Neural progenitor cell (in vitro differentiated cells): ENCODE data around the gene GGTA1. TPM values are rescaled to one million over a fixed set of nuclear protein-coding genes. Genes with fewer than 3 reads are reported as not detected.

Source experiments
- DNase-seq: peaks from one replicate; pipeline ENCODE4 v3.0.0-alpha.2; 2016; ENCODE audit warnings: low spot score
- H2AFZ ChIP-seq: fragments of 200-600 bp; sonication (generic); replicated peaks from 2 replicates; pipeline ENCODE4 v1.6.1; 2016; ENCODE audit warnings: antibody characterized with exemption
- H3F3A ChIP-seq: fragments of 200-600 bp; sonication (generic); 2 replicates; pipeline ENCODE4 v1.6.1; 2016; ENCODE audit warnings: antibody characterized with exemption, low read depth
- H3K27ac ChIP-seq: fragments of 200-600 bp; sonication (generic); 2 replicates; pipeline ENCODE4 v1.5.1; 2016; ENCODE audit warnings: mild to moderate bottlenecking
- H3K27me3 ChIP-seq: fragments of 200-600 bp; sonication (generic); 2 replicates; pipeline ENCODE4 v1.6.1; 2016; ENCODE audit warnings: mild to moderate bottlenecking, moderate library complexity
- H3K36me3 ChIP-seq: fragments of 200-600 bp; sonication (generic); 2 replicates; pipeline ENCODE4 v1.5.1; 2016
- H3K4me1 ChIP-seq: fragments of 200-600 bp; sonication (generic); 2 replicates; pipeline ENCODE4 v1.6.1; 2016; ENCODE audit warnings: mixed run types
- H3K4me2 ChIP-seq: fragments of 200-600 bp; sonication (generic); 2 replicates; pipeline ENCODE4 v1.6.1; 2016
- H3K4me3 ChIP-seq: fragments of 200-600 bp; sonication (generic); 2 replicates; pipeline ENCODE4 v1.5.1; 2016
- H3K79me2 ChIP-seq: fragments of 200-600 bp; sonication (generic); 2 replicates; pipeline ENCODE4 v1.6.1; 2016; ENCODE audit warnings: low read depth
- H3K9ac ChIP-seq: fragments of 200-600 bp; sonication (generic); 2 replicates; pipeline ENCODE4 v1.6.1; 2016
- H3K9me3 ChIP-seq: fragments of 200-600 bp; sonication (generic); 2 replicates; pipeline ENCODE4 v1.5.1; 2016; ENCODE audit warnings: low read depth
- H4K20me1 ChIP-seq: fragments of 200-600 bp; sonication (generic); 2 replicates; pipeline ENCODE4 v1.6.1; 2016; ENCODE audit warnings: low read depth
- H3K27ac Mint-ChIP-seq: 3 replicates; pipeline ENCODE4 v1.8.0; 2021; ENCODE audit warnings: mixed read lengths
- H3K27me3 Mint-ChIP-seq: 2 replicates; pipeline ENCODE4 v1.8.0; 2022; ENCODE audit warnings: low read depth, mild to moderate bottlenecking, inconsistent platforms, moderate library complexity, mixed read lengths; ENCODE audit not compliant: insufficient read depth
- H3K36me3 Mint-ChIP-seq: 3 replicates; pipeline ENCODE4 v1.8.0; 2021; ENCODE audit warnings: mixed read lengths
- H3K4me1 Mint-ChIP-seq: 3 replicates; pipeline ENCODE4 v1.8.0; 2021; ENCODE audit warnings: mixed read lengths
- H3K4me3 Mint-ChIP-seq: 3 replicates; pipeline ENCODE4 v1.8.0; 2021; ENCODE audit warnings: mild to moderate bottlenecking, moderate library complexity, mixed read lengths
- H3K9me3 Mint-ChIP-seq: 3 replicates; pipeline ENCODE4 v1.8.0; 2020; ENCODE audit warnings: mixed read lengths
- EZH2 ChIP-seq: fragments of 200-600 bp; sonication (generic); IDR thresholded peaks from 2 replicates; pipeline ENCODE4 v1.6.1; 2017; ENCODE audit warnings: antibody characterized with exemption, mild to moderate bottlenecking, moderate library complexity
- EZH2phosphoT487 ChIP-seq: fragments of 200-600 bp; sonication (generic); IDR thresholded peaks from 2 replicates; pipeline ENCODE4 v1.6.1; 2017; ENCODE audit warnings: antibody characterized with exemption
- total RNA-seq: library from RNA; depleted of rRNA; stranded (reverse); fragments of >200 nt; gene quantifications from 2 replicates; pipeline ENCODE4 v1.2.3, GENCODE V29; 2015; ENCODE audit warnings: low replicate concordance
- TF ChIP-seq, protein P1 (sequence below): fragments of 200-600 bp; sonication (generic); IDR thresholded peaks from 2 replicates; pipeline ENCODE4 v1.5.1; 2017; ENCODE audit warnings: antibody characterized with exemption, mild to moderate bottlenecking

Gene GGTA1
- total RNA-seq, 1 donor from 2014 or later, result not detected

DNA sequence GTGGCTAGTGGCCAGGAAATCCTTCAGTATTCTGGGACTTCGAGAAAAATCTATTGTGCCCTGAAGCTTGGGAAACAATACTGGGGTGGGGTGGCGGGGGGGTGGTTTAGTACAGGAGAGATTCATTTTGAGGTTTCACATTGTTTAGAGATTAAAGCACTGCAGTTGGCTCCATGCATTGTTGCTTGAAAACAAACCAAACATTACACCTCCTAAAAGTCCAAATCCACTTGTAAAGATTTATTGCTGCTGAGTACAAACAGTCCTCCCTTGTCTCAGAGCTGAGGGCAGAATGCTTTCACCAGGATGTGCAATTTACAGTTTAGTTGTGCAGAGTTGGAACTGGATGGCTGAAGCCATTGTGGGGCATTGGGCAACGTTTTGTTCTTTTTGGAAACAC lies 49.4 kb downstream of the GGTA1 start:
- no peak overlapping the region for H3K4me3 Mint-ChIP-seq
- no peak for DNase-seq
- no peaks in the 10 kb centered on the region for H3K4me1 Mint-ChIP-seq
- Histone ChIP-seq H3K9ac (no peak overlapping the region), H3K36me3 (no peaks in the 10 kb centered on the region), H3F3A (peaks cover 8% of the 10 kb centered on the region), H3K79me2 (no peaks in the 10 kb centered on the region), H3K27ac (no peak overlapping the region), H3K4me3 (no peak overlapping the region), H3K4me2 (no peak overlapping the region), H3K27me3 (peaks cover 2% of the 10 kb centered on the region), H3K4me1 (peaks cover 17% of the 10 kb centered on the region), H3K9me3 (no peaks in the 10 kb centered on the region), H4K20me1 (no peaks in the 10 kb centered on the region), H2AFZ (no peak overlapping the region)
- H3K9me3 Mint-ChIP-seq, result peaks cover 2% of the 10 kb centered on the region
- H3K27ac Mint-ChIP-seq, result no peak overlapping the region
- no peaks in the 10 kb centered on the region for H3K36me3 Mint-ChIP-seq
- no peak for TF ChIP-seq EZH2
- TF ChIP-seq, protein P1, sequence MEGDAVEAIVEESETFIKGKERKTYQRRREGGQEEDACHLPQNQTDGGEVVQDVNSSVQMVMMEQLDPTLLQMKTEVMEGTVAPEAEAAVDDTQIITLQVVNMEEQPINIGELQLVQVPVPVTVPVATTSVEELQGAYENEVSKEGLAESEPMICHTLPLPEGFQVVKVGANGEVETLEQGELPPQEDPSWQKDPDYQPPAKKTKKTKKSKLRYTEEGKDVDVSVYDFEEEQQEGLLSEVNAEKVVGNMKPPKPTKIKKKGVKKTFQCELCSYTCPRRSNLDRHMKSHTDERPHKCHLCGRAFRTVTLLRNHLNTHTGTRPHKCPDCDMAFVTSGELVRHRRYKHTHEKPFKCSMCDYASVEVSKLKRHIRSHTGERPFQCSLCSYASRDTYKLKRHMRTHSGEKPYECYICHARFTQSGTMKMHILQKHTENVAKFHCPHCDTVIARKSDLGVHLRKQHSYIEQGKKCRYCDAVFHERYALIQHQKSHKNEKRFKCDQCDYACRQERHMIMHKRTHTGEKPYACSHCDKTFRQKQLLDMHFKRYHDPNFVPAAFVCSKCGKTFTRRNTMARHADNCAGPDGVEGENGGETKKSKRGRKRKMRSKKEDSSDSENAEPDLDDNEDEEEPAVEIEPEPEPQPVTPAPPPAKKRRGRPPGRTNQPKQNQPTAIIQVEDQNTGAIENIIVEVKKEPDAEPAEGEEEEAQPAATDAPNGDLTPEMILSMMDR, result no peak
- no peak for TF ChIP-seq EZH2phosphoT487
- peaks cover 6% of the 10 kb centered on the region for H3K27me3 Mint-ChIP-seq

DNA sequence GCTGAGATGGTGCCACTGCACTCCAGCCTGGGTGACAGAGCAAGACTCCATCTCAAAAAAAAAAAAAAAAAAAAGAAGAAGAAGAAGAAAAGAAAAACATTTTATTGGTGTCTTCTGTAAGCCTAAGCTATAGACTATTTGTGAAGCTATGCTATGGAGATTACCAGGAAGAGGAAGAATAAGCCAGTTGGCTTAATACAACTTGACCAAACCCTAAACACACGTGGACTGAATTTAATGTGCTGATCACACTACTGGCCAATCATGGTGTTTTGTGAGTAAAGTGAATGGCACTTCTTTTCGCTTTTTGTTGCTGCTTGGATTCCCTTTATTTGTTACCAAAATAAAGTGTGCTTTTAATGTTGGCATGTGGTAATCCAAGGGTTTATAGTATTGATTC lies 49.9 kb downstream of the GGTA1 start:
- H3K27ac ChIP-seq, result no peak overlapping the region
- H3K9me3 ChIP-seq, result no peaks in the 10 kb centered on the region
- no peaks in the 10 kb centered on the region for H3K36me3 ChIP-seq
- H3K4me2 ChIP-seq, result no peak overlapping the region
- peaks cover 2% of the 10 kb centered on the region for H3K9me3 Mint-ChIP-seq
- H3K4me1 ChIP-seq, result peaks cover 17% of the 10 kb centered on the region
- DNase-seq, result no peak
- H3K4me1 Mint-ChIP-seq, result no peaks in the 10 kb centered on the region
- H3K4me3 Mint-ChIP-seq, result no peak overlapping the region
- peaks cover 8% of the 10 kb centered on the region for H3F3A ChIP-seq
- TF ChIP-seq EZH2phosphoT487 (no peak), EZH2 (no peak)
- TF ChIP-seq, protein P1, result no peak
- no peak overlapping the region for H3K4me3 ChIP-seq
- no peaks in the 10 kb centered on the region for H3K27me3 ChIP-seq
- H3K9ac ChIP-seq, result no peak overlapping the region
- H3K27ac Mint-ChIP-seq, result no peak overlapping the region
- no peaks in the 10 kb centered on the region for H4K20me1 ChIP-seq
- no peaks in the 10 kb centered on the region for H3K79me2 ChIP-seq
- H3K27me3 Mint-ChIP-seq, result peaks cover 6% of the 10 kb centered on the region
- no peaks in the 10 kb centered on the region for H3K36me3 Mint-ChIP-seq
- no peak overlapping the region for H2AFZ ChIP-seq

DNA sequence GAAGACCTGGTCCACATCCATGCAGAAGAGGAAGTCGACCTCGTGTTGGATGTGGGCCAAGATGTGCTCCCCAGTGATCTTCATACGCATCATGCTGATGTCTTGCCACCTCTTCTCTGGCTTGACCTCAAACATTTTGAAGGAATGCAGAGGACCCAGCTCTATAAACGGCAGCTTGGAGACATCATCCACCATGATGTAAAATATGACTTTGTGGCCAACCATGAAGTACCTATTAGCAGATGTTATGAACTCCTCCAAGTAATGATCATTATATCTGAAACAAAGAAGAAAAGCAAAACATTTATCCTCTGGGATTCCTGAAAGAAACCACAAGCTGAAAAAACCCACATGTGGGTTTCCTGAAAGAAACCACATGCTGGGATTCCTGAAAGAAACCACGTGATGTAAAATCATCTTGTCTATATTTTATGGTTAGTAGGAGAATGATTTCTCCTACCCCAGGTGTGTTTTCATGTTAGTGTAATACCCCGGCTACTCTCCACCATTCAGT lies 52.3 kb downstream of the GGTA1 start:
- H3K4me1 ChIP-seq, result peaks cover 11% of the 10 kb centered on the region
- TF ChIP-seq EZH2phosphoT487, result no peak
- H3K36me3 ChIP-seq, result no peaks in the 10 kb centered on the region
- Mint-ChIP-seq H3K27ac (no peak overlapping the region), H3K9me3 (peaks cover 2% of the 10 kb centered on the region), H3K36me3 (no peaks in the 10 kb centered on the region), H3K27me3 (no peaks in the 10 kb centered on the region), H3K4me1 (no peaks in the 10 kb centered on the region), H3K4me3 (no peak overlapping the region)
- no peaks in the 10 kb centered on the region for H3K9me3 ChIP-seq
- H3K9ac ChIP-seq, result no peak overlapping the region
- H4K20me1 ChIP-seq, result no peaks in the 10 kb centered on the region
- no peak overlapping the region for H2AFZ ChIP-seq
- peaks cover 8% of the 10 kb centered on the region for H3F3A ChIP-seq
- no peak overlapping the region for H3K4me2 ChIP-seq
- no peaks in the 10 kb centered on the region for H3K27me3 ChIP-seq
- H3K4me3 ChIP-seq, result no peak overlapping the region
- H3K79me2 ChIP-seq, result no peaks in the 10 kb centered on the region
- H3K27ac ChIP-seq, result no peak overlapping the region
- no peak for DNase-seq

DNA sequence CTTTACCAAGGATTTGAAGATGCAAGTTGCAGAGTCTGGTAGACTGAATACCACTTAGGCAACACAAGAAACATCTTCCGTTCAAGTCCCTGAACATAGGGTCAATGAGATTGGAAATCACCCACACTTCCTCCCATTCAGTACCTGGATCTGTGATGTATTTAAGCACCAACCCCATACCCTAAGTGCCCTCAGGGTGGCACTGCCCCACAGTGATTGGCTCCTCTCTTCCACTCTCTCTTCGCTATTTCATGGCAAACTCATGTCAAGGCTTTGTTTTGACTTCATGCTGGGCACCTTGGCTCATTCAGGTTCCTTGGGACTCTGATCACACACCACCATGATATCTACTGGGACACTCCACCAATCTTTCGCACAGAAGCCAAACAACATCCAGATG lies 53.7 kb downstream of the GGTA1 start:
- Histone ChIP-seq H3K4me2 (no peak overlapping the region), H3K4me3 (no peak overlapping the region), H3K9me3 (no peaks in the 10 kb centered on the region), H3K4me1 (peaks cover 11% of the 10 kb centered on the region), H2AFZ (no peak overlapping the region), H3K79me2 (no peaks in the 10 kb centered on the region), H4K20me1 (no peaks in the 10 kb centered on the region), H3K9ac (no peak overlapping the region), H3K27ac (no peak overlapping the region), H3K36me3 (no peaks in the 10 kb centered on the region), H3F3A (peaks cover 8% of the 10 kb centered on the region), H3K27me3 (peaks cover 4% of the 10 kb centered on the region)
- H3K36me3 Mint-ChIP-seq, result no peaks in the 10 kb centered on the region
- no peaks in the 10 kb centered on the region for H3K4me1 Mint-ChIP-seq
- H3K27ac Mint-ChIP-seq, result no peak overlapping the region
- H3K9me3 Mint-ChIP-seq, result peaks cover 2% of the 10 kb centered on the region
- TF ChIP-seq, protein P1, result peak; percentile 34
- TF ChIP-seq EZH2phosphoT487 (no peak), EZH2 (no peak)
- H3K27me3 Mint-ChIP-seq, result no peaks in the 10 kb centered on the region
- DNase-seq, result no peak
- H3K4me3 Mint-ChIP-seq, result no peak overlapping the region
